A673 (cell line): ENCODE results near the gene GRM5. TPM values are rescaled to one million over a fixed set of nuclear protein-coding genes. Genes with fewer than 3 reads are reported as not detected.

ENCODE experiments used
- BruUV-seq: library from RNA; stranded (reverse); fragments of 400-500 nt; replicated peaks from 2 replicates; lab custom pipeline; 2021; lab: Mats Ljungman, UMichigan
- CTCF ChIA-PET: fragments of 300-600 bp; sonication (Branson Sonifier 250); formaldehyde crosslinking; loops from one replicate; lab custom pipeline; 2022; ENCODE audit warnings: antibody characterized with exemption; lab: Charles Lee
- POLR2A ChIA-PET: fragments of 300-600 bp; sonication (Branson Sonifier 250); formaldehyde crosslinking; loops from one replicate; lab custom pipeline; 2022; ENCODE audit warnings: antibody characterized with exemption; ENCODE audit not compliant: low non-redundant PET; lab: Charles Lee
- DNase-seq: peaks from one replicate; pipeline ENCODE4 v3.0.0-alpha.2; 2015; ENCODE audit warnings: low spot score
- H3K27ac ChIP-seq: fragments of 200-600 bp; sonication (generic); 2 replicates; pipeline ENCODE4 v1.5.1; 2016; ENCODE audit warnings: mixed run types, low read depth, mild to moderate bottlenecking, mixed read lengths, antibody characterized with exemption, low read length; ENCODE audit not compliant: poor library complexity, severe bottlenecking
- H3K27me3 ChIP-seq: fragments of 200-600 bp; sonication (generic); replicated peaks from 2 replicates; pipeline ENCODE4 v1.6.1; 2017; ENCODE audit warnings: mixed run types, low read depth, mild to moderate bottlenecking, mixed read lengths, antibody characterized with exemption, low read length; ENCODE audit not compliant: insufficient read depth, poor library complexity
- H3K36me3 ChIP-seq: fragments of 200-600 bp; sonication (generic); 2 replicates; pipeline ENCODE4 v1.6.1; 2016; ENCODE audit warnings: mixed run types, mild to moderate bottlenecking, mixed read lengths, antibody characterized with exemption, low read length; ENCODE audit not compliant: insufficient read depth, poor library complexity, severe bottlenecking
- H3K4me1 ChIP-seq: fragments of 200-600 bp; sonication (generic); 2 replicates; pipeline ENCODE4 v1.6.1; 2017; ENCODE audit warnings: mixed run types, mild to moderate bottlenecking, mixed read lengths, antibody characterized with exemption, low read length; ENCODE audit not compliant: insufficient read depth, poor library complexity, severe bottlenecking
- H3K4me3 ChIP-seq: fragments of 200-600 bp; sonication (generic); 2 replicates; pipeline ENCODE4 v1.5.1; 2016; ENCODE audit warnings: low read depth, mixed run types, mild to moderate bottlenecking, mixed read lengths, low read length; ENCODE audit not compliant: poor library complexity, severe bottlenecking
- H3K9me3 ChIP-seq: fragments of 200-600 bp; sonication (generic); 2 replicates; pipeline ENCODE4 v1.6.1; 2016; ENCODE audit warnings: mixed run types, low read depth, mild to moderate bottlenecking, mixed read lengths, antibody characterized with exemption, low read length; ENCODE audit not compliant: poor library complexity, severe bottlenecking
- CTCF ChIP-seq: fragments of 300-800, 200-600 bp; sonication (generic); conservative IDR thresholded peaks from 2 replicates; pipeline ENCODE4 v1.5.1; 2017; ENCODE audit warnings: low read depth, mild to moderate bottlenecking, antibody characterized with exemption, low read length, moderate library complexity, mixed read lengths
- EZH2 ChIP-seq: fragments of 200-600 bp; sonication (generic); IDR thresholded peaks from 2 replicates; pipeline ENCODE4 v1.6.1; 2017; ENCODE audit warnings: borderline replicate concordance, low read depth, mild to moderate bottlenecking, mixed read lengths, antibody characterized with exemption, low read length; ENCODE audit not compliant: poor library complexity, severe bottlenecking
- intact Hi-C: fragments of 100-400 bp; cut with micrococcal nuclease; formaldehyde crosslinking; loops from one replicate; pipeline ENCODE4 v1.10.0; 2022; ENCODE audit not compliant: unreplicated experiment
- total RNA-seq: library from RNA; stranded (reverse); gene quantifications from 2 replicates; pipeline ENCODE4 v1.2.3, GENCODE V29; 2021

The GRM5 gene
- total RNA-seq, 1 experiment from 2014 or later = not detected

GRCh38 chr11:88629496-88629895 is 436.3 kb downstream of the GRM5 start:
- TF ChIP-seq CTCF (no peak), EZH2 (no peak)
- no peak overlapping the region for H3K4me3 ChIP-seq
- no peaks in the 10 kb centered on the region for H3K4me1 ChIP-seq
- H3K27me3 ChIP-seq = no peaks in the 10 kb centered on the region
- intact Hi-C loops = no loop called here
- no peaks in the 10 kb centered on the region for H3K9me3 ChIP-seq
- no peaks in the 10 kb centered on the region for H3K36me3 ChIP-seq
- no peak for DNase-seq
- H3K27ac ChIP-seq = no peak overlapping the region
- no TSS peak for BruUV-seq
- ChIA-PET CTCF (no interaction called here), POLR2A (no interaction called here)

GRCh38 chr11:88626216-88626615 is 439.6 kb downstream of the GRM5 start:
- Histone ChIP-seq H3K27me3 (peaks cover 8% of the 10 kb centered on the region), H3K4me1 (no peaks in the 10 kb centered on the region), H3K9me3 (no peaks in the 10 kb centered on the region), H3K4me3 (no peak overlapping the region), H3K36me3 (no peaks in the 10 kb centered on the region), H3K27ac (no peak overlapping the region)
- intact Hi-C loops = no loop called here
- no peak for DNase-seq
- POLR2A ChIA-PET = interaction anchor here (0.6 kb wide), 1 partner anchor 27 kb away, joined by 5 read pairs; no protein-coding TSS in a partner anchor
- CTCF ChIA-PET = no interaction called here
- TF ChIP-seq CTCF = no peak
- no peak for TF ChIP-seq EZH2
- BruUV-seq = no TSS peak

GRCh38 chr11:88623531-88623930 is 442.3 kb downstream of the GRM5 start:
- ChIA-PET CTCF (no interaction called here), POLR2A (no interaction called here)
- no peaks in the 10 kb centered on the region for H3K9me3 ChIP-seq
- intact Hi-C loops = no loop called here
- H3K27ac ChIP-seq = no peak overlapping the region
- TF ChIP-seq CTCF (no peak), EZH2 (no peak)
- H3K4me1 ChIP-seq = no peaks in the 10 kb centered on the region
- no peaks in the 10 kb centered on the region for H3K36me3 ChIP-seq
- no peak for DNase-seq
- peaks cover 22% of the 10 kb centered on the region for H3K27me3 ChIP-seq
- H3K4me3 ChIP-seq = no peak overlapping the region
- no TSS peak for BruUV-seq
